Kidney (tissue), 14 donors: Measurements from ENCODE around the gene FAM210B. TPM values are rescaled to one million over a fixed set of nuclear protein-coding genes. Genes with fewer than 3 reads are reported as not detected.

Experiments used
- DNase-seq, 5 donors: peaks; one replicate each; pipeline ENCODE4 v3.0.0-alpha.2; 2013 to 2020
- FAIRE-seq: peaks from 2 replicates; lab custom pipeline; 2012; peaks lifted over from hg19 to GRCh38; lab: Jason Lieb, UNC
- H3K27ac ChIP-seq, 2 donors: one replicate each; pipeline ENCODE4 v1.7.0; 2013; ENCODE audit warnings: low read depth in 2 of 2, low read length in 2 of 2, inconsistent platforms in 1 of 2
- H3K27me3 ChIP-seq: one replicate; pipeline ENCODE4 v1.7.1; 2013; ENCODE audit warnings: low read length, inconsistent platforms; ENCODE audit not compliant: control insufficient read depth, insufficient read depth
- H3K36me3 ChIP-seq, 3 donors: one replicate each; pipeline versions ENCODE4 v1.7.0 to v1.7.1; 2013; ENCODE audit warnings: low read length in 3 of 3, control low read depth in 1 of 3, inconsistent platforms in 1 of 3; ENCODE audit not compliant: insufficient read depth in 3 of 3, control insufficient read depth in 2 of 3
- H3K4me1 ChIP-seq, 3 donors: one replicate each; pipeline versions ENCODE4 v1.7.0 to v1.7.1; 2013; ENCODE audit warnings: low read length in 3 of 3, inconsistent platforms in 1 of 3, low read depth in 1 of 3; ENCODE audit not compliant: control insufficient read depth in 2 of 3, insufficient read depth in 2 of 3
- H3K4me3 ChIP-seq, 3 donors: one replicate each; pipeline versions ENCODE4 v1.7.0 to v1.8.1; 2013; ENCODE audit warnings: low read length in 3 of 3, control low read depth in 1 of 3, inconsistent platforms in 1 of 3
- H3K9ac ChIP-seq, 3 donors: one replicate each; pipeline versions ENCODE4 v1.7.0 to v1.7.1; 2013; ENCODE audit warnings: low read length in 3 of 3, control low read depth in 1 of 3, inconsistent platforms in 1 of 3
- H3K9me3 ChIP-seq, 3 donors: one replicate each; pipeline versions ENCODE4 v1.7.0 to v1.7.1; 2013; ENCODE audit warnings: low read length in 3 of 3, control low read depth in 1 of 3, inconsistent platforms in 1 of 3; ENCODE audit not compliant: control insufficient read depth in 2 of 3, insufficient read depth in 1 of 3
- CTCF ChIP-seq: IDR thresholded peaks from 3 replicates; pipeline ENCODE4 v1.5.1; 2012; ENCODE audit warnings: mild to moderate bottlenecking, moderate library complexity, borderline replicate concordance; ENCODE audit not compliant: insufficient read depth; ENCODE audit errors: extremely low read depth
- intact Hi-C: fragments of 100-400 bp; cut with DNase I; formaldehyde crosslinking; loops from one replicate; pipeline ENCODE4 v1.11.1; 2022
- polyA plus RNA-seq: library from polyadenylated mRNA; stranded (reverse); fragments of 350-450 nt; fragmentation: Illumina TruSeq; extraction: RNeasy Lipid Tissue Mini Kit (QIAGEN cat#74804); gene quantifications from one replicate; pipeline ENCODE4 v1.2.3, GENCODE V29; 2014; ENCODE audit warnings: low read depth, low replicate concordance; ENCODE audit not compliant: insufficient read depth
- total RNA-seq: library from RNA; stranded (reverse); fragmentation: NEBNext Ultra II Directional; extraction: Animal tissue kit (Norgen Biotek cat#: 25700); gene quantifications from one replicate; pipeline ENCODE4 v1.2.1, GENCODE V29; 2021
- donor health status: control.
- donor health status: control.
- donor health status: control.
- donor health status: control.
- donor health status: control.
- donor health status: DM: yes; HTN: yes; CAD: no.
- donor health status: Normal renal cell carcinoma (clear cell type).

Gene FAM210B
- total and polyA plus RNA-seq, 2 donors from 2014 or later = 27.2 to 34.5 TPM

GRCh38 chr20:56376331-56376730, 17.6 kb downstream of the FAM210B start:
- intact Hi-C loops = no loop called here
- H3K36me3 ChIP-seq = peaks cover 0 to 4% (median 0%) of the 10 kb centered on the region in 3 donors
- no peak for FAIRE-seq
- DNase-seq = no peak
- no peaks in the 10 kb centered on the region for H3K4me1 ChIP-seq
- no peak overlapping the region for H3K4me3 ChIP-seq
- H3K9me3 ChIP-seq = no peaks in the 10 kb centered on the region
- H3K27ac ChIP-seq = no peak overlapping the region
- H3K9ac ChIP-seq = no peak overlapping the region
- H3K27me3 ChIP-seq = no peaks in the 10 kb centered on the region
- TF ChIP-seq CTCF = no peak

- intact Hi-C loops = no loop called here
- Histone ChIP-seq H3K27ac (no peak overlapping the region), H3K27me3 (no peaks in the 10 kb centered on the region), H3K4me1 (no peaks in the 10 kb centered on the region), H3K9ac (no peak overlapping the region), H3K4me3 (no peak overlapping the region), H3K9me3 (no peaks in the 10 kb centered on the region), H3K36me3 (peaks cover 0 to 4% (median 0%) of the 10 kb centered on the region in 3 donors)
- no peak for FAIRE-seq
- no peak for TF ChIP-seq CTCF
- no peak for DNase-seq
Measured at GRCh38 chr20:56378386-56378785, 19.6 kb downstream of the FAM210B start.

DNA sequence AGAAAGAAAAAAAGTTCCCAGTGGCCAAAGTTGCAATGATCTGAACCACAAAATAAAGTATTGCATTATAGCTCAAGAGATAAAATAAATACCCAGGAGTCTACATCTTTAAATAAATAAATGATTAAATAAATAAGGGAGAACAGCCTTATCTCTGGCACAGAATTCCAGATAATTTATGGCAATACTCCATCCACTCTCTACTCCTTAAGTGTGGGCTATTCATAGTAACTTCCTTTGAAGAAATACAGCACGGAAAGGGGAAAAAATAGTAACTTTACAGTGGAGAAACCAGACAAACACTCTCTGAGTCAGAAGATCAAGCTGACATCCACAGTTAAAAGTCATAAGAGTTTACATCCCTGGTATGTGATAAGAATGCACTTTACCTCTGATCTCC, 21.6 kb downstream of the FAM210B start:
- Histone ChIP-seq H3K27me3 (no peaks in the 10 kb centered on the region), H3K4me3 (no peak overlapping the region), H3K36me3 (peaks cover 0 to 4% (median 0%) of the 10 kb centered on the region in 3 donors), H3K27ac (no peak overlapping the region), H3K9me3 (no peaks in the 10 kb centered on the region), H3K4me1 (no peaks in the 10 kb centered on the region), H3K9ac (no peak overlapping the region)
- intact Hi-C loops = no loop called here
- FAIRE-seq = no peak
- no peak for TF ChIP-seq CTCF
- DNase-seq = no peak

DNA sequence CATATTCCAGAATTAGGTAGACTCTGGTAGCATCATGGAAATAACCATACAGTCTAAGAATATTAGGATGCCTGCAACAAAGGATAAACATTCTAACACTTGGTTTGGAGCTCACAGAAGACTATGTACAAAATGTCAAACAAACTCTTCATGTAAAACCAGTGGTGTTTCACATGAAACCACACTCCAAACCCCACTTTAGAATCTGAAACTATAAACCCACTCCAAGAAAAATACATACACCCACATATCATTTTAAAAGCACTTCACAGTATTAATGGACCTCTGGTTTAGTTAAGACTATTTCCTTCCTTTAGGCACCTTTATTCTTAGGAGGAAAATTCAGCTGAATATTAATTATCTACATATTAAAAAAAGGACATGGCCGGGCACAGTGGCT, 22.7 kb downstream of the FAM210B start:
- FAIRE-seq = no peak
- TF ChIP-seq CTCF = no peak
- no peaks in the 10 kb centered on the region for H3K27me3 ChIP-seq
- no peak overlapping the region for H3K27ac ChIP-seq
- intact Hi-C loops = no loop called here
- no peak overlapping the region for H3K4me3 ChIP-seq
- no peaks in the 10 kb centered on the region for H3K9me3 ChIP-seq
- no peaks in the 10 kb centered on the region for H3K4me1 ChIP-seq
- DNase-seq = no peak
- H3K36me3 ChIP-seq = peaks cover 0 to 6% (median 2%) of the 10 kb centered on the region in 3 donors
- no peak overlapping the region for H3K9ac ChIP-seq
